Left renal cortex interstitium (tissue), 4 donors: ENCODE results near the gene LHPP. TPM values are rescaled to one million over a fixed set of nuclear protein-coding genes. Genes with fewer than 3 reads are reported as not detected.

Source experiments
- DNase-seq, 4 donors: peaks; one replicate each; pipeline ENCODE4 v3.0.0-alpha.2; 2013; ENCODE audit warnings: low read depth in 4 of 4, low spot score in 2 of 4, missing footprints in 1 of 4
- polyA plus RNA-seq, 4 donors: library from polyadenylated mRNA; unstranded; fragments of 120-200 nt; gene quantifications; one replicate each; pipeline ENCODE4 v1.2.1, GENCODE V29; 2013; ENCODE audit not compliant: insufficient read length in 4 of 4

LHPP gene
- polyA plus RNA-seq, 4 donors, result 18.7 to 26.4 (median 22.0) TPM

GRCh38 chr10:124495162-124495561 lies 33.5 kb downstream of the LHPP start:
- DNase-seq, result no peak

DNA sequence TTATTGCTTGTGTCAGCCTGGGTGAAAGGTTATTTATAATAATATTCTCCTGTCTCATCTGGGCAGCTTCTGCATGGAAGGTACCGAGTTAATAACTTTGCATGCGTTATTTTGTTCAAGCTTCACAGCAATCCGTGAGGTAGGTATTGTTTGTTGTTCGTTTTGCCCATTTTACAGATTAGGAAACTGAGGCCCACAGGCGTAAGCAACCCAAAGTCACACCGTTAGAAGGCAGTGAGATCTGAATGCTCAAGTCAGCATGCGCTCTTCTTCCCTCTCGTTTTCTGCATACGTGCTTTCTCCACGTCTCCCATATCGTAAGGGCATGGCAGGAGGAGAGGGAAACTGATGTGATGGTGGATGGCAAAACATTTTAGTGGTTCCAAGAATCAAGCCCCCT lies 34.1 kb downstream of the LHPP start:
- DNase-seq, result no peak

GRCh38 chr10:124496150-124496549 lies 34.5 kb downstream of the LHPP start:
- no peak for DNase-seq

DNA sequence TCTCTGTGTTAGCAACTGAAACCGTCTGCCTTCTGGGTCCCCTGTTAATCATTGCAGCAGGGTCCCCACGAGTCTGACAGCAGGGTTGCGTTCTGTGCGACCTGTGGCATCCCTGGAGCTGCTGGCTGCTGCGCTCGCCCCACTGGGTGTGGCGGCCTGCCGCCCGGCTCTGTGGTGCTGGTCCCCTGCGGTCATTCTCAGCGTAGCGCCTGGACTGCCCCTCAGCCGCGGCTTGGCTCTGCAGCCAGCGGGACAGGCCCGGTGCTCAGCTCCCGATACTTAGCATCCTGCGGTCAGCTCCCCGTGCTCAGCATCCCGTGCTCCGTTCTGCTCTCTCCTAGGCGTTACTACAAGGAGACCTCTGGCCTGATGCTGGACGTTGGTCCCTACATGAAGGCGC lies 35.0 kb downstream of the LHPP start:
- DNase-seq, result no peak

DNA sequence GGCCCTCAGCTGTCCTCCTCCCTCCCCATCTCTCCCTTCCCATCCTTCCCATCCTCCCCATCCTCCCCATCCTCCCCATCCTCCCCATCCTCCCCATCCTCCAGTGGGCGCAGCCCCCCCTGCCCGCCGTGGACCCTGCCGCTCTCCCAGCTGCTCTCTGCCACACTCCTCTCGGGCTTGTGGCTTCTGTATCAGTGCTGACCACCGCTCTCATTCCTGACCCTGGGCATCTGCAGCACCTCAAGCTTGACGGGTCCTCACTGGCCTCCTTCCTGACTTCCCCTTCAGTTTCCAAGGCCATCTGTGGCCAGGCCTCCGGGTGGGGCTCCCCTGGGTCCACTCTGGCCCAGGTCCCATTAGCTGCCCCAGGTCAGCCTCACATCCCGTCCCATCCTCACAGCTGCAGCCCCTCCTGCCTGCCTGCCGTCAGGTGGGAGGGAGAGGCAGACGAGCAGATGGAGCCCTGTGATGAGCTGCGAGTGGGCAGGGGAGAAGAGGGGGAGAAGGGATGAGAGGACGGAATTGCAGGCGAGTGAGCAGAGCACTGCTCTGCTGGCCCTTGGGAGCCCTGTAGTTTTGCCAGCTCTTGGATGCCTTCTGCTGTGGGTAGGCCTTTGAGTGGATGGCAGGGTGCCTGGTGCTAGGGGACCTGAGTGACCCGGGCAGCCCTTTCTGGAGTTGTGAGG lies 35.7 kb downstream of the LHPP start:
- no peak for DNase-seq

- DNase-seq, result peak in 1 of 4 donors; percentile 72
Measured at GRCh38 chr10:124498056-124498455, 36.4 kb downstream of the LHPP start.

DNA sequence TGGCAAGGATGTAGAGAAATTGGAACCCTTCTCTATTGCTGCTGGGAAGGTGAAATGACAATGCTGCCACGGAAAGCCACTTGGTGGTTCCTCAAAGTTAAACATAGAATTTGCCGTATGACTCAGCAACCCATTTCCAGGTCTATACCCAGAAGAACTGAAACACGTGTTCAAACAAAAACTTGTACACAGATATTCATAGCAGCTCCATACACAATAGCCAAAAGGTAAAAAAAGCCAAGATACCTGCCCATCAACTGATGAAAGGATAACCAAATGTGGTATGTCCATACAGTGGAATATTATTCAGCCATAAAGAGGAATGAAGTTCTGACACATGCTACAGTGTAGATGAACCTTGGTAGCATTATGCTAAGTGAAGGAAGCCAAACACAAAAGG lies 39.1 kb downstream of the LHPP start:
- no peak for DNase-seq

- no peak for DNase-seq
Measured at GRCh38 chr10:124504711-124505110, 43.1 kb downstream of the LHPP start.

- DNase-seq, result no peak
Measured at GRCh38 chr10:124505279-124505678, 43.7 kb downstream of the LHPP start.

- DNase-seq, result no peak
Measured at GRCh38 chr10:124508070-124508667, 46.5 kb downstream of the LHPP start.

GRCh38 chr10:124508907-124509454 lies 47.4 kb downstream of the LHPP start:
- DNase-seq, result no peak

- DNase-seq, result no peak
Measured at GRCh38 chr10:124509880-124510632, 48.4 kb downstream of the LHPP start.

DNA sequence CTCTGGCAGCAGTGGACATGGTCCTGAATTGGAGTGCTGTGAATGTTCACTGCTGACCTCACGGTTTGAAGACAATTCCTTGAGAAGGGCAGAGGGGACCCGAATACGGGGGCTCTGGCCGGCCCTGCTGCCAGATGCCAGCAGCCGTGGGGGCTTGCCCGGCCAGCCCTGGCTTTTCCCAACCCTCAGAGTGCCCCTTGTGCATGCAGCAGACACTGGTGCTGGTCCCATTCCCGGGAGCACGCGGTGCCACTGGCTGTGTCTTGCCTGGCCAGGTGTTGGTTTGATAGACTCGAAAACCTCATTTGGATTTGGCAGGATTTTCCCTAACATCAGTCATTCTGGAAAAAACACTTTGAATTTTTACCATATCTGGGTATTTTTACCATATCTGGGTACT lies 49.1 kb downstream of the LHPP start:
- DNase-seq, result no peak

DNA sequence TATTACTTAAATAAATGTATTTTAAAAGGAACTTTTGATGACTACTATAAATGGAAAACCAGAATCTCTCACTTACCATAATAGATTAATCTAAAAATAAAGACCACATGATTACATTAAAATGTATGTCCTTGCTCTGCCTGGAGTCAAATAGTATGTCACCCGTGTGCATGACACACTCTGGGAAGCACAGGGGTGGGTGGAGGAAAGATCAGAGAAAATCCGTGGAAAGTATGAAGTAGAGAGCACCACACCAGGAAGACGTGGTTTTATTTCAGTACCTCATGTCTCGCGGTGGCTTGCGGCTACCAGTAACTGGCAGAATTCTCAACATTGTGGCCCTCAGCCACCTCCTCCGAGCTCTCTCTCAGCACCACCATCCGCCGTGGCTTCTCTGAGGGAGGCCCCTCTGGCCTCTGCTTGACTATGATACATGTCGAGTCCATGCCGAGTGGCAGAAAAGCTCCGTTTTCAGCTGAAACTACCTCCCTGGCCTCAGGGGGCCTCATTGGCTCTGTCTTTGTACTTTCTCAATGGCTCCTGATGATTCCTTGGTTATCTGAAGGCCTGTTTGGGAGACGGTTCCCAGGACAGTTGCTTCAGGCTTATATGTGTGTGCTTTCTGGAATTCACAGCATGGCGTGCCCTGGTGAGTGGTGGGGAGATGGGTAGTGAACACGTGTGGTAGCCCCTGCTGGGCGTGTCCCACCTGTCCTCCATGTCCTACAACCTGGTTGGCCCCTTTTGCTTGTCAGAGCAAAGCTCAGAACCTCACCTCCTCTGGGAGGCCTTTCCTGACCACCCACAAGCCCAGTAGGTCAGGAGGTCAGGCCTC lies 49.8 kb downstream of the LHPP start:
- DNase-seq, result no peak

DNA sequence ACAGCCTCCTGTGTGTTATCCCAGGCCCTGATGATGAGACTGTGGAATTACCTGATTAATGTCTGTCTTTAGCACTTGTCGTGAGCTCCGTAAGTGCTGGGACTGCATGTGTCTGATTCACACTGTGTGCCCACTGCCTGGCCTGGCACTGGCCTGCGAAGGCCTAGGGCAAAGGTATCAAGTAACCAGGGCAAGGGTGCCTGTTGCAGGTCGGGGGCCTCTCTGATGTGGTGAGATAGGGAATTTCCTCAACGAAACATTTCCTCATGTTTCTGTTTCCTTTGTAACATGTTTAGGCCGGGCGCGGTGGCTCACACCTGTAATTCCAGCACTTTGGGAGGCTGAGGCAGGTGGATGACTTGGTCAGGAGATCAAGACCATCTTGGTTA lies 50.4 kb downstream of the LHPP start:
- DNase-seq, result no peak

DNA sequence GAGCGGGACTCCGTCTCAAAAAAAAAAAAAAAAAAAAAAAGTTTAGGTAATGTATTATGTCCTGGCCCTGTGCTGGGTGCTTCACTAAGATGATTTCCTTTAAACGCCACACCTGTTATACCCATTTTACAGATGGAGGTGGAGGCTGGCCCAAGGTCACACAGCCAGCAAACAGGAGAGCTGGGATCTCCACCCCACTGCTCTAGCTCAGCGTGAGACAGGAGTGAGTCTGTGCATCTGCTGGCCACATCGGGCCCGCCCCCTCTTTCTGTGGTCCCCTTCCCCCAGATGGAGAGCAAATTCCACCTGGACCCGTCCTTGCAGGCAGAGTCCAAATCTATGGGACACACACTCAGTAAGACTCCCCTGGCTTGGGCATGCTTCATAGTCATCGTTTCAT lies 51.0 kb downstream of the LHPP start:
- no peak for DNase-seq

DNA sequence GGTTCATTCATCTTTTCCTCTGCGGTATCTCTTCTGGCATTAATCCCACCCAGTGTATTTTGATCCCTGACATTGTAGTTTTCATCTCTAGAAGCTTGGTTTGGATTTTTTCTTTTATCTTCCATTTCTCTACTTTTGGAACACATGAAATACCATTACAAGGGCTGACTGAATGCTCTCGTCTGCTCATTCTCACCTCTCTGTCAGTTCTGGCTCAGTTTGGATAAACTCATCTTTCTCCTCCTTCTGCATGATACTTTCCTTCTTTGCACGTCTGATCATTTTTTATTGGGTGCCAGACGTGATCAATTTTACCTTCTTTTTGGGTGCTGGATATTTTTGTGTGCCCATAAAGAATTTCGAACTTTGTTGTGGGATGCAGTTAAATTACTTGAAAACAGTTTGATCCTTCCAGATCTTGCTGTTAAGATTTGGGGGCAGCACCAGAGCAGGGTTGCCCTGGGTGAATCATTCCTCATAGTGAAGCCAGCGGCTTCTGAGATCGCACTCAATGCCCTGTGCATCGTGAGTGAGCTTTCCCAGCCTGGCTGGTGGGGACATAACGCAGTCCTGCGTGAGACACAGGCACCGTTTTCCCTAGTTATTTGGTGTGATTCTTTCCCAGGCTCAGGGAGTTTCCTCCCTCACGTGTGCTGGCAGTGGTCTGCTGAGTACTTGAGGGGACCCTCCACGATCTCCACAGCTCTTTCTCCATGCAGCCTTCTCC lies 53.8 kb downstream of the LHPP start:
- DNase-seq, result no peak

GRCh38 chr10:124516181-124516580 lies 54.6 kb downstream of the LHPP start:
- no peak for DNase-seq

- no peak for DNase-seq
Measured at GRCh38 chr10:124516746-124517397, 55.2 kb downstream of the LHPP start.

DNA sequence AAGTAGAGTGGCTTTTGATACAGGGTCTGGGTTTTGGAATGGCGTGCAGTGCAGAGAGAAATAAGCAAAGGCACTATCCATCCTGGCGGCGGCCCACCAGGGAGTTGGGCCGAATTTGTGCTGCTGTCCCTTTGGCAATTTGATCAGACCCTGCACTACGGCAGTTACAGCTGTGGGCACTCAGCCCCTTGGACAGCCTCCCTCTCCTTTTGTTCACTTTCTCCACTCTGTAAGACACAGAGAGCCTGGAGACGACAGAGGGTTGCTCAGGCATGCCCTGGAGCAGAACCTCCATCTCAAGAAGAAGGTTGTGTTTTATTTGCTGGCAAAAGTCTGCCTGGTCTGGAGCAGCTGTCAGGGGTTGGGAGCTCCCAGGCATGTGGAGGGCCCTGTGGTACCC lies 55.8 kb downstream of the LHPP start:
- no peak for DNase-seq
